Neural cell (in vitro differentiated cells): ENCODE measurements around the gene KLC4. TPM values are rescaled to one million over a fixed set of nuclear protein-coding genes. Genes with fewer than 3 reads are reported as not detected.
A peak's percentile ranks its signal among the peaks of the same experiment; 100 is the strongest.

ENCODE experiments used
- H2AFZ ChIP-seq: fragments of 200-600, 300-800 bp; sonication (generic), shearing (Covaris generic); 2 replicates; pipeline ENCODE4 v1.6.0; 2014; ENCODE audit warnings: low read depth, mild to moderate bottlenecking, antibody characterized with exemption, low read length, moderate library complexity
- H3F3A ChIP-seq: fragments of 200-600 bp; shearing (Covaris generic); 2 replicates; pipeline ENCODE4 v1.6.1; 2016; ENCODE audit warnings: mild to moderate bottlenecking, moderate library complexity, mixed read lengths, antibody characterized with exemption, low read length; ENCODE audit not compliant: insufficient read depth, poor library complexity, severe bottlenecking
- H3K27ac ChIP-seq: fragments of 200-600, 300-800 bp; sonication (generic), shearing (Covaris generic); 2 replicates; pipeline ENCODE4 v1.5.1; 2014; ENCODE audit warnings: mild to moderate bottlenecking, low read length, moderate library complexity
- H3K27me3 ChIP-seq: fragments of 300-800, 200-600 bp; sonication (generic), shearing (Covaris generic); 2 replicates; pipeline ENCODE4 v1.6.0; 2014; ENCODE audit warnings: mild to moderate bottlenecking, low read depth, low read length, moderate library complexity; ENCODE audit not compliant: insufficient read depth
- H3K36me3 ChIP-seq: fragments of 300-800, 200-600 bp; sonication (generic), shearing (Covaris generic); 2 replicates; pipeline ENCODE4 v1.5.1; 2014; ENCODE audit warnings: mild to moderate bottlenecking, antibody characterized with exemption, low read length, moderate library complexity; ENCODE audit not compliant: insufficient read depth
- H3K4me2 ChIP-seq: fragments of 300-800, 200-600 bp; sonication (generic), shearing (Covaris generic); 2 replicates; pipeline ENCODE4 v1.6.0; 2014; ENCODE audit warnings: mild to moderate bottlenecking, low read length
- H3K4me3 ChIP-seq: fragments of 300-800, 200-600 bp; sonication (generic), shearing (Covaris generic); 2 replicates; pipeline ENCODE4 v1.5.1; 2014; ENCODE audit warnings: mild to moderate bottlenecking, low read length, moderate library complexity
- H3K79me2 ChIP-seq: fragments of 200-600 bp; shearing (Covaris generic); replicated peaks from 2 replicates; pipeline ENCODE4 v1.6.0; 2014; ENCODE audit warnings: mild to moderate bottlenecking, low read length, moderate library complexity; ENCODE audit not compliant: insufficient read depth
- H3K9ac ChIP-seq: fragments of 300-800, 200-600 bp; sonication (generic), shearing (Covaris generic); 2 replicates; pipeline ENCODE4 v1.6.1; 2016; ENCODE audit warnings: mild to moderate bottlenecking, low read length, mixed read lengths
- H3K9me2 ChIP-seq: fragments of 200-600 bp; shearing (Covaris generic); 2 replicates; pipeline ENCODE4 v1.6.1; 2016; ENCODE audit warnings: mild to moderate bottlenecking, low read length, mixed read lengths; ENCODE audit not compliant: insufficient read depth
- H3K9me3 ChIP-seq: fragments of 200-600, 300-800 bp; sonication (generic), shearing (Covaris generic); 2 replicates; pipeline ENCODE4 v1.6.1; 2016; ENCODE audit warnings: mild to moderate bottlenecking, mixed run types, low read length, moderate library complexity, mixed read lengths
- H4K20me1 ChIP-seq: fragments of 200-600 bp; shearing (Covaris generic); 2 replicates; pipeline ENCODE4 v1.6.1; 2016; ENCODE audit warnings: mild to moderate bottlenecking, mixed run types; ENCODE audit not compliant: insufficient read depth
- CTCF ChIP-seq: fragments of 450-650 bp; IDR thresholded peaks from 2 replicates; pipeline ENCODE4 v1.5.1; 2014; ENCODE audit warnings: antibody characterized with exemption, mild to moderate bottlenecking, moderate library complexity; ENCODE audit not compliant: poor library complexity, severe bottlenecking
- EP300 ChIP-seq: fragments of 450-650 bp; conservative IDR thresholded peaks from 2 replicates; pipeline ENCODE4 v1.6.1; 2014; ENCODE audit warnings: antibody characterized with exemption, mild to moderate bottlenecking, moderate library complexity; ENCODE audit not compliant: poor library complexity, severe bottlenecking
- EZH2 ChIP-seq: fragments of 200-600, 300-800 bp; shearing (Covaris generic), sonication (generic); IDR thresholded peaks from 2 replicates; pipeline ENCODE4 v1.6.1; 2014; ENCODE audit warnings: antibody characterized with exemption, low read length, borderline replicate concordance, mild to moderate bottlenecking; ENCODE audit not compliant: insufficient read depth, poor library complexity, severe bottlenecking
- MXI1 ChIP-seq: fragments of 450-650 bp; conservative IDR thresholded peaks from 2 replicates; pipeline ENCODE4 v1.6.1; 2014; ENCODE audit warnings: antibody characterized with exemption, mild to moderate bottlenecking; ENCODE audit not compliant: poor library complexity, severe bottlenecking
- POLR2AphosphoS5 ChIP-seq: IDR thresholded peaks from 2 replicates; pipeline ENCODE4 v1.6.1; 2012
- RAD21 ChIP-seq: fragments of 450-650 bp; conservative IDR thresholded peaks from 2 replicates; pipeline ENCODE4 v1.6.1; 2014; ENCODE audit warnings: antibody characterized with exemption, mild to moderate bottlenecking, moderate library complexity
- REST ChIP-seq: IDR thresholded peaks from 2 replicates; pipeline ENCODE4 v1.6.1; 2012; ENCODE audit warnings: borderline replicate concordance
- SMC3 ChIP-seq: fragments of 450-650 bp; conservative IDR thresholded peaks from 2 replicates; pipeline ENCODE4 v1.6.1; 2014; ENCODE audit warnings: antibody characterized with exemption, mild to moderate bottlenecking, moderate library complexity; ENCODE audit not compliant: poor library complexity
- TAF1 ChIP-seq: IDR thresholded peaks from 2 replicates; pipeline ENCODE4 v1.6.1; 2012; ENCODE audit warnings: low read depth
- polyA plus RNA-seq: library from polyadenylated mRNA; depleted of rRNA; stranded (reverse); fragments of >200 nt; gene quantifications from 2 replicates; pipeline ENCODE4 v1.2.3, GENCODE V29; 2014

The KLC4 gene
- polyA plus RNA-seq, 1 donor from 2014 or later = 75.3 TPM

DNA sequence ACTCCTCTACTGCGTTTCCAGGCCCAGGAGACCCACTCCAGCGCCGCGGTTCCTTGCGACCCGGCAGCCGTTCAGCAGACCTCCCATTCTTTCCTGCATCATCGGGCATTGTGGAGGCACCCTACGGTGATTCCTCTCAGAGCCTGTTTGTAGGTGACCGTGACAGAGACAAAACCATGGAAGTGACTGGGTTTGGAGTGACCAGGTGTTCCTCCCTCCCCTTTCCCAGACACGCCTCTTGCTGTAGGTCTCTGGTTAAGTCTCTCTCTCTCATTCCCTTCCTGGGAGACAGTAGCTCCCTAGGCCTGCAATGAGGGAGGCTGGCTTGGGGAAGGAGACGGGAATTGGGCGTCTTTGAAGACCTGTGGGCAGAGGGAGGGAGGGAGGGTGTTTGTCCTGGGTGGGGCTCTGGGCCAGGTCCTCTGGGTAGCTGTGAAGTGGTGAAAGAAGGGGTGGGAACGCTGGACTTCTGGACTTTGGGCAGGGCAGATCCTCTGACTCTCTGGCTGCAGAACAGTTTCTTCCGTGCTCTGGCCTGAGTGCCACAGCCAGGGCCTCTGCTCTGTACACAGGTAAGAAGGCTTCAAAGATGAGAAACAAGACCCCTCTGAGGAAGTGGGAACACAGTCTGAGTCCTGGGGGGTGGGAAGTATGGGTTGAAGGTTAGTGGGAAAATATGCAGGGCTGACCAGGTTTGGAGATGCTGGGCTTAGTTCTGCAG lies 763 bp downstream of the KLC4 start:
- Histone ChIP-seq H3K27ac (peak overlapping the region; percentile 78), H3K79me2 (peaks cover 11% of the 10 kb centered on the region), H3K9ac (peak overlapping the region; percentile 86), H3K4me3 (peak overlapping the region; percentile 84), H4K20me1 (no peaks in the 10 kb centered on the region), H3F3A (no peaks in the 10 kb centered on the region), H3K9me2 (no peaks in the 10 kb centered on the region), H3K27me3 (no peaks in the 10 kb centered on the region), H2AFZ (peak overlapping the region; percentile 97), H3K36me3 (no peaks in the 10 kb centered on the region), H3K4me2 (peak overlapping the region; percentile 62), H3K9me3 (no peaks in the 10 kb centered on the region)
- TF ChIP-seq CTCF (no peak), POLR2AphosphoS5 (no peak), EZH2 (no peak), REST (no peak), SMC3 (no peak), EP300 (no peak), RAD21 (no peak), TAF1 (no peak), MXI1 (no peak)

- Histone ChIP-seq H3K9ac (peak overlapping the region; percentile 86), H3K9me3 (no peaks in the 10 kb centered on the region), H2AFZ (no peak overlapping the region), H3K36me3 (no peaks in the 10 kb centered on the region), H4K20me1 (no peaks in the 10 kb centered on the region), H3K27ac (peak overlapping the region; percentile 78), H3K27me3 (no peaks in the 10 kb centered on the region), H3K4me2 (peak overlapping the region; percentile 62), H3K9me2 (no peaks in the 10 kb centered on the region), H3K4me3 (peak overlapping the region; percentile 84), H3F3A (no peaks in the 10 kb centered on the region), H3K79me2 (peaks cover 11% of the 10 kb centered on the region)
- TF ChIP-seq RAD21 (no peak), EZH2 (no peak), MXI1 (no peak), CTCF (no peak), REST (no peak), TAF1 (no peak), POLR2AphosphoS5 (no peak), SMC3 (no peak), EP300 (no peak)
Observed at GRCh38 chr6:43060755-43061633, 1.6 kb downstream of the KLC4 start.
